ENCODE measurements around the gene MAN2B2. TPM values are rescaled to one million over a fixed set of nuclear protein-coding genes. Genes with fewer than 3 reads are reported as not detected.

The MAN2B2 gene
- total RNA-seq: 13.1 TPM

GRCh38 chr4:6574747-6575502, at the start of gene MAN2B2:
Gene MAN2B2 (plus strand): TSS chr4:6575189. CDS start chr4:6575211, 22 bp downstream.

DNA sequence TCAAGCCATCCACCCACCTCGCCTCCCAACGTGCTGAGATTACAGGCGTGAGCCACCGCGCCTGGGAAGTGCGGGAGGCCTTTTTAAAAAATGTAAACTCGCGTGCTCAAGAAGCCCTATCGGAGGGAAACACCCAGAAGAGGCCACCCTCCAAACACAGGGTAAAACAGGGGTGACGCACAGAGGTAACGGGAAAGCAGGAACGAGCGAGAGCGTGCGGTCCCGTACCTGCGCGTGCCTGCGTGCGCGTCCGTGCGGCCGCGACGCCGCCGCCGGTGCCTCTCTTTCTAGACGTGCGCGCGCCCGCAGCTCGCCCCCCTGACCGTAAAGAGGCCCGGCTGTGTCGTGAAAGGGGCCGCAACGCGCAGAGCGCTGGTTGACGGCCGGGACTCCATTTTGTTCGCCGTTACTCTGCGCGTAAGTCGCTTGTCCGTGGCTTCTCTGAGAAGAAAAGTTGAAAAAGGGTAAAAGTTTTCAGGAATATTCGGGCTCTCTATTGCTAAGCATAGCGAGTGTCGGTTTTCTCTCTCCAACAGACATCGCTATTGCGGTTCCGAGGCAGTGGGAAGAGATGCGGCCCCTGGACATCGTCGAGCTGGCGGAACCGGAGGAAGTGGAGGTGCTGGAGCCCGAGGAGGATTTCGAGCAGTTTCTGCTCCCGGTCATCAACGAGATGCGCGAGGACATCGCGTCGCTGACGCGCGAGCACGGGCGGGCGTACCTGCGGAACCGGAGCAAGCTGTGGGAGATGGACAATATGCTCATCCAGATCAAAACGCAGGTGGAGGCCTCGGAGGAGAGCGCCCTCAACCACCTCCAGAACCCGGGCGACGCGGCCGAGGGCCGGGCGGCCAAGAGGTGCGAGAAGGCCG, 65.5 kb downstream of the MAN2B2 start, which contains the start of gene MRFAP1:
MRFAP1 (plus strand) TSS at position 394 of the 872 bp plus-strand sequence; CDS start at position 572, 178 bp downstream.

Other genes with a start within 250 kb of the MAN2B2 start
- 10.1 TPM for gene PPP2R2C, start 102.6 kb upstream of the MAN2B2 start, total RNA-seq
- gene MRFAP1, start 65.5 kb downstream of the MAN2B2 start, total RNA-seq: 164 TPM
- gene S100P, start 118.7 kb downstream of the MAN2B2 start, total RNA-seq: 0.27 TPM
- gene MRFAP1L1, start 134.7 kb downstream of the MAN2B2 start, total RNA-seq: 115 TPM
- gene BLOC1S4, start 141.0 kb downstream of the MAN2B2 start, total RNA-seq: 11.9 TPM
- gene KIAA0232, start 207.5 kb downstream of the MAN2B2 start, total RNA-seq: 72.6 TPM